ENCODE data around the gene KLF4. TPM values are rescaled to one million over a fixed set of nuclear protein-coding genes. Genes with fewer than 3 reads are reported as not detected.
"Not testable (repeated sequence)": the region's sequence is repeated elsewhere in the genome, so short reads cannot be mapped to it uniquely, and the experiment has no call there.

Gene KLF4
- total RNA-seq, result 1.1 and 1.6 TPM in 2 replicates

DNA sequence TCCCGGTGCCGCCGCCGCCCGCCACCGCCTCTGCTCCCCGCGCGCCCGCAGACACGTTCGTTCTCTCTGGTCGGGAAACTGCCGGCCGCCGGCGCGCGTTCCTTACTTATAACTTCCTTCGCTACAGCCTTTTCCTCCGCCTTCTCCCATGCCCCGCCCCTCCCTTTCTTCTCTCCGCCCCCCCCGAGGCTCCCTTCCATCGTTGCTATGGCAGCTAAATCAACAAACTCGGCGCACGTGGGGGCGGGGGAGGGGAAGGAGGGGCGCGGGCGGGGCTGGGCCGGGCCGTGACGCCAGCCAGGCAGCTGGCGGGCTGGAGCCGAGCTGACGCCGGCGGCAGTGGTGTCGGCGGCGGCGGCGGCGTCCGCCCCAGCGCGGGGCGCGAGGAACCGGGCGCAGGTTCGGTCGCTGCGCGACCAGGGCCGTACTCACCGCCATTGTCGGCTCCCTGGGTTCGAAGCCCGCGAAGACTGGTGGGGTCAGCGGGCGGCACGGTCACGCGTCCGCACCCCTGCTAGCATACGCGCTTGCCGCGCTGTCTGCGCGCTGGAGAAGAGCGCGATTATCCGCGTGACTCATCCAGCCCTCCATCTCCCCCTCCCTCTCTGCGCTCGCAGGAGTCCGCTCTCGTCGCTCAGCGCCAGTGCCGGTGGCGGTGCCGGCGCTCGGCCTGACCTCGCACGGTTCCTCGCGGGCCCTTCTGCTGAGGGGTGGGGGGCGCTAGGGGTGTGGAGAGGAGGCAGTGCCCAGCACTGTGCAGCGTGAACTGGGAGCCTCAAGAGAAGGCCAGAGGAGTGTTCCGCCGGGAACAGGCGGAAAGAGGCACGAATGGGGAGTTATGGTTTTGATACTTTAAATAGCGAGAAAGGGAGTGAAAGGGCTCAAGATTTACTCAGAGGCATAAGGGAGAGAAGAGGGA is at the start of gene KLF4:
TSS of gene KLF4 (minus strand) at position 83 of the 919 bp plus-strand sequence. CDS start 597 bp downstream, outside the sequence.
- peak; percentile 74 for DNase-seq (ENCODE audit: low read depth, low spot score)

DNA sequence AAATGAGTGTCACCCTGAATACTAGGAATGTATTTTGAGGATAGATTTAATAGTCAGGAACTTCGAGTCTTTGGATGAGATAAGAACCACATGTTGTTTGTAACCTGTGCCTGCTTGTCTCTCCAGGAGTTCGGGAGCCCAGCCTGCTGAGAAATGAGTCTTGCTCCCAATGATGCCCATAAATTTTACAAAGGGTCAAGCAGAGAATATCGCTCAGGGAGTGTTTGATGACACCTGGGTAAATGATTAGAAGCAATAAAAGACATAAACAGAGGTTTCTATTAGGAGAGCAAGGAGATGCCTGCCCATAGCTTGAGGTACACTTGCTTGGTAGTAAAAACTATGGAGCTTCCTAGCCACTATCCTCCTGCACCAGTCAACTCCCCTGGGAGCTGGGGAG is 46.9 kb upstream of the KLF4 start:
- DNase-seq (ENCODE audit: low read depth, low spot score), result no peak

DNA sequence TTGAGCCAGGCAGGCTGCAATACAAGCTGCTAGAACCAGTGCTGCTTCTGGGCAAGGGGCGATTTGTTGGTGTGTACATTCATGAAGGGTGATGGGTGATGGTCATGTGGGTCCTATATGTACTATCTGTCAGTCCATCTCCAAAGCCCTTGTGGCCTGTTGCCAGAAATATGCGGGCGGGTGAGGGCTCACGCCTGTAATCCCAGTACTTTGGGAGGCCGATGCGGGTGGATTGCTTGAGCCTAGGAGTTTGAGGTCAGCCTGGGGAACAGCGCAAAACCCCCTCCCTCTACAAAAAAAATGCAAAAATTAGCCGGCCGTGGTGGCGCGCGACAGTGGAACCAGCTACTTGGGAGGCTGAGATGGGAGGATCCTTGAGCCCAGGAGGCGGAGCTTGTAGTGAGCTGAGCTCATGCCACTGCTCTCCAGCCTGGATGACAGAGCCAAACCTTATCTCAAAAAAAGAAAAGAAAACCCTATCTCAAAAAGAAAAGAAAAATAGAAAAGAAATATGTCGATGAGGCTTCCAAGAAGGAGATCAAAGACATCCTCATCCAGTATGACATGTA is 45.0 kb upstream of the KLF4 start:
- no peak for DNase-seq (ENCODE audit: low read depth, low spot score)

DNA sequence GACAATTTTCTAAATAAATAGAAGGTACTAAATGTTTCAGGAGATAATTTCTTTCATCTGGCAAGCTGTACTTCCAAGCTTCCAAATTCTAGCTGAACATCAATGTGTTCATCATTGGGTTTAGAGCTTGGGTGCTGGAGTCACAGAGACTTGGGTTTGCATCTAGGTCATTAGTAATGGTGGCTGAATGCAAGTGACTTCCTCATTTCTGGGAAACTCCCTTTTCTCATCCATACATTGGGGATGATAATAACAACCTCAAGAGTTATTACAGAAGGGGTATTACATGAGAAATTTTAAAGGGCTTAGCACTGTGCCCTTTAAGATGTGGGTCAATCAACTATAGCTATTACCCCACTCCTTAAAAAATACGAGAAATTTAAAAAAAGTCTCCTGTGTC is 41.1 kb upstream of the KLF4 start:
- no peak for DNase-seq (ENCODE audit: low read depth, low spot score)

DNA sequence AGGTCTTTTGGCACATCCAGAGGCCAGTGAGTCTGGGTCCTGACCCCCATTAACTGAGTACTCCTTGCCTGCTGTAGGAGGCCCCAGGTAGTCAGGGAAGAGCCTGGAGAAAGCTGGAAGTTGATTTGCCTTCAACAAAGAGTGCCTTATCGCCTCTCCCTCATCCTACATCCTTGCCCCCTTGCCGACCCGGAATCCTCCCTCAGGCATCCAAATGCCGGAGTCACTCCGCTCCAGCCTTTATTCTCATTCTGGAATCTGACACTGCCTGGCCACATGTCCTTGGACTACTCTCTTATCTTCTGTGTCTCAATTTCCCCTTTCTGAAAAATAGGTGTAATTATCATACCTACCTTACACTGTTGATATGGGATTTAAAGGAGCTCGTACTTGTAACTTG is 39.1 kb upstream of the KLF4 start:
- DNase-seq (ENCODE audit: low read depth, low spot score), result no peak

DNA sequence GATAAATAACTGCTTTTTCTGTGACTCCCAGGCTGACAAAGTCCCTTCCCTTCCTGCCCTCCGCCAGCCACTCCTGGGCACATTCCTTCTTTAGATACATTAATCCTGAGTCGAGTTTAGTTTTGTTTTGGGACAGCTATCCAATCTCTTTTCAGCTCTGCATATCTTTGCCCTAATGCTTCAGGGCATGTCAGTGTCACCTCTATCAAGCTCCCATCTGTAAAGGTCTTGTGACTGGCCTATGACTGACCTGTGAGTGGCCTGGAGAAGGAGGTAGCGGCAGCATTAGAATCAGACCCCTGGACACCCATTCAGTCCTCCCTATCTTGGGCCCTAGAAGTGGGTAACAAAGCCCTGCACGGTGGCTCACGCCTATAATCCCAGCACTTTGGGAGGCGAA is 34.0 kb upstream of the KLF4 start:
- no peak for DNase-seq (ENCODE audit: low read depth, low spot score)

DNA sequence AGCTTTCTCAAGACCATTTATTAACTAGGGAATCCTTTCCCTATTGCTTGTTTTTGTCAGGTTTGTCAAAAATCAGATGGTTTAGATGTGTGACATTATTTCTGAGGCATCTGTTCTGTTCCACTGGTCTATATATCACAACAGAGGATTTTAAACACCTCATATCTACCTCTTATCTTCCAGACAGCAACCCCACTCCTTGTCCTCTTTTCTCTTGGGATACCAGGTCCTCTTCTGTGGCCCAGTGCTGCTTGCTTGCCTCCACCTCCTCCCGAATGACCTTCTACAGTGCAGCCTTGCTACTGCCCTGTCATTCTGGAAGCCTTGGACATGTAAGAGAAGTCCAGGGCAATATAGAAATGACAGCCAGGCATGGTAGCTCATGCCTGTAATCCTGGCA is 30.6 kb upstream of the KLF4 start:
- DNase-seq (ENCODE audit: low read depth, low spot score), result no peak

DNA sequence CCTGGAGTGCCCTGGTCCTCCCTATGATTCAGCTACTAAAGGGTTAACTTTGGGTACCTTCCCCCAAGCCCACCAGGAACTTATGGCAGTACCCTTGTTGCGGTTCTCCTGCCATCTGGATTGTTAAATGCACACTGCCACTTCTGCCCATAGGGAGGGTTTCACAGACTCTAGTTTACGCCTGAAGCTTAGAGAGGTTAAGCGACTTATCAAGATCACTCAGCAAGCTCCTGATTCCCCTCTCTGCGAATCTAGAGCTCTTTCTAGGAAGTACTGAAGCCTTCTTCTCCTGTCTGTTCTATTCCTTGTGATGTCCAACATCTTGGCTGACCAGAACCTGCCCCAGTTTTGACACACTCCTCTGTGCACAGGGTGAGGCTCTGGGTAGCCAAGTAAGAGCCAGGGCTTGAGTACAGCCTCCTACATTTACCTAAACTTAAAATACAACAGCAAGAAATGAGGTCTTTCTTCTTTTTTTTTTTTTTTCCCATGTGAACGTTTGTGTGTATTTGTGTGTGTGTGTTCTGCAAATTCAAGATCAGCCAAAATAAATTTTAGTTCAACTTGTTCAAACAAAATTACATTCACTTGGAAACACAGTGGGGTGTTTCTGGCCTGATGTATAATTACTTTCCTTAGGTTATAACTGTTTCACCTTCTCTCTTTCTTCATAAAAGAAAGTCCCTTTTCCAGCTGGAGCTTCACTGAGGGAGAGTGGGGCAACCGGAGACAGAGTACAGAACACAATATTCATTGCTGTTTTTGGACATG is 28.7 kb upstream of the KLF4 start:
- no peak for DNase-seq (ENCODE audit: low read depth, low spot score)

DNA sequence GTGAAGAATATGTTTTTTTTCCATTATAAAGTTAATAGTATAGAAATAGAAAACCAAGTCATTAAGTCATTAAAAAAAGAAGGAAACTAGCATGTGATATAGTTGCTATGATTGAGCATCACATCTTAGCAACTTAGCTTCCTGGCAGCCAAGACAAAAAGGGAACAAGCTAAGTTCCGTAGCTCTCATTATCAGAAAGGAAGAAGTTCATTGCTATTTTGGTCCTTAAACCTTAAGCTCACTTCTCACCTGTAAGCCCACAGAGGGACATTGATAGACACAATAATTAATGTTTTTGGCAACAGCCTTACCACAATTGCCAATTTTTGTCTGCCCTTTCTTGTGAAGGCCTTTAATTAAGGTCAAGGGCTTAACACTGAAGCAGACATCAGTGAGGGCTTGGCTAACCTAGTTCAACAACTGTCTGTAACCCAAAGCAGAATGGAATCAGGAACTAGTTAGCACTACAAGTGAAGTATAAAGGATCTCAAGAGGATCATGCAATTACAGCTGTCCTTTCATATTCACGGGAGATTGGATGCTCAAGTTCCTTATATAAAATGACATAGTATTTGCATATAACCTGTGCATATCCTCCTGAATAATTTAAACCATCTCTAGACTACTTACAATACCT is 24.0 kb upstream of the KLF4 start:
- no peak for DNase-seq (ENCODE audit: low read depth, low spot score)

DNA sequence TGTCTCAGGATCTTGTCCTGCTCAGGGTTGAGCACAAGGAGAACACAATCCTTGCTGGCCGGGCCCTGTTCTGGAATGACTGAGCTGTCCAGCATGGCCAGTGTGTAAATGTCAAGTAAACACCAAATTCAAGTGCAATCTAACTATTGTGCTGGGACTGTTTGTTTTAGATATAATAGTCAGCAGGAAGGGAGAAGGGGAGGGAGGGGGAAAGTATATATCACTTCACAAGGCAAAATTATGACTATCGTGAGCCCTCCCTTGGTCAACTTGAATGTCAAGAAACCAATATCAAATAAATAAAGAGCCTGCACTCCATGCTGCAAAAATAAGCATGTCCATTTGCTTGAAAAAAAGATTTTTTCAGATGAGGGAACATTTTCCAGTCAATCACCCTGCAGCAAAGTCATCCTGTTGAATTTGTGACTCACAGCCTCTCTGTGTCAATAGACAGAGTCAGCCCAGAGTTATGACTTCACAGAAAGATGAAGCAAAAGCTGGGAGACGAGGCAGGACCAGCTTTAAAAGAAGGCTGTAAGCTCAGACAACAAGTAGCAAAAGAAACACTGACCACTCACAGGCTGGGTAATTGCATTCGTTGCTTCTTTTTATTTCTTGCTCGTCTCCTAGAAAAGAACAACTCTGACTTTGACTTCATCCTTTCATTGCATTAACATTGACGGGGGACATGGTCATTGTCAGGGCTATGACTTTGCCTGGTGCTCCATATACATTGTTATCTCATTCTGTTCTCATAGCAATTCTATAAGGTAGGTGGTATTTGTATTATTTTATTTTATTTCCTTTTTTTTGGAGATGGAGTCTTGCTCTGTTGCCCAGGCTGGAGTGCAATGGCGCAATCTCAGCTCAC is 15.3 kb upstream of the KLF4 start:
- DNase-seq (ENCODE audit: low read depth, low spot score), result peak; percentile 36

DNA sequence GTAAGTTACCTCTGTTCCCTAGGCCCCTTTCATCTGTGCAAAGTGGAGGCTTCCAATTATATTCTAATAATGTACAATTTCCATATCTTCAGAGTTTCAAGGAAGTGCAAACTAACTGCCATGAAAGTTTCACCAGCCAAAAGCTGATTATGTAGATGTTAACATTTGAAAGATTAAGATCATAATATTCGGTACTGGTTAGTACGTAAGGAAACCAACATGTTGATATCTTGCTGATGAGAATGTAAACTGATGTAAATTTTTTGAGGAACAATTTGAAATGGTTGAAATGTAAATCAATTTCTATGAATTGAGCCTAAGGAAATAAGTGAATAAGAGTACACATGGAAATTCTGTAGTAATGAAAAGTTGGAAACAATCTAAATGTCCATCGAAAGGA is 12.9 kb upstream of the KLF4 start:
- DNase-seq (ENCODE audit: low read depth, low spot score), result no peak

DNA sequence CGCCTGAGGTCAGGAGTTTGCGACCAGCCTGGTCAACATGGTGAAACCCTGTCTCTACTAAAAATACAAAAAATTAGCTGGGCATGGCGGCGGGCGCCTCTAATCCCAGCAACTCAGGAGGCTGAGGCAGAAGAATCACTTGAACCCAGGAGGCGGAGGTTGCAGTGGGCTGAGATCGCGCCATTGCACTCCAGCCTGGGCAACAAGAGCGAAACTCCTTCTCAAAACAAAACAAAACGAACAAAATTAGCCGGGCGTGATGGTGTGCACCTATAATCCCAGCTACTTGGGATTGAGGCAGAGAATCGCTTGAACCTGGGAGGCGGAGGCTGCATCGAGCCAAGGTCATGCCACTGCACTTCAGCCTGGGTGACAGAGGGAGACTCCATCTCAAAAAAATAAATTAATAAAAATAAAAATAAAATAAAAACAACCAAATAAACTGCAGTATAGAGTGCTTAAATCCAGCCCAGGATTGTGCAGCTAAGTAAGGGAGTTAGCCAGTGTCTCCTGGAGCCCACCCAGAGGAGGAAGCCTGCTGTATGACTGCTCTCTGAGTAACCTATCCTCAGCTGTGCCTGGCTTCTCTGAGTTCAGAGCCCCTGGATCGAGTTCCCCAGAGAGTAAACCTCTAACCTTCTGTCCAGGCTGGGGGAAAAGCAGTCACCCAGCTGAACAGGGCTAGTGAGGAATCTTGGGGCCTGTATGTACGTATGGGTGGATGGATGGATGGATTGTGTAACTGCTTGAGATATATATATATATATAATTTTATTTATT is 11.0 kb upstream of the KLF4 start:
- not testable (repeated sequence) for DNase-seq (ENCODE audit: low read depth, low spot score)

DNA sequence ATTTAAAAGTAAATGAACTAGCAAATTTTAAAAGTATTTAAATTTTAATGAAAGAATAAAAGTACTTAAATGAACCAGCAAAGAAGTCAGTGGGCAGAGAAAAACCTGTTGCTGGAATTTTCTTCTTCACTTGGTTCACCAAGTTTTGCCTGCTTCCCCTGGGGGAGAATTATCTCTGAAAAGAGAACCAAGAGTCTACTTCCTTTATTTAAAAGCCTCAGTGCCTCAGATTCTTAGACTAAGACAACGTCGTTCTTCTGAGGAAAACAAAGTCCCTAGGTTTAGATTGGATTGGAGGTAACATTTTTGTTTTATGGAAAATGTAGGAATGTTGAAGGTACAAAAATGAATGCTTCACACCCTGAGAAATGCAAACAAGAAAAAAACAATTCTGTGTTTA is 7.4 kb upstream of the KLF4 start:
- DNase-seq (ENCODE audit: low read depth, low spot score), result no peak

DNA sequence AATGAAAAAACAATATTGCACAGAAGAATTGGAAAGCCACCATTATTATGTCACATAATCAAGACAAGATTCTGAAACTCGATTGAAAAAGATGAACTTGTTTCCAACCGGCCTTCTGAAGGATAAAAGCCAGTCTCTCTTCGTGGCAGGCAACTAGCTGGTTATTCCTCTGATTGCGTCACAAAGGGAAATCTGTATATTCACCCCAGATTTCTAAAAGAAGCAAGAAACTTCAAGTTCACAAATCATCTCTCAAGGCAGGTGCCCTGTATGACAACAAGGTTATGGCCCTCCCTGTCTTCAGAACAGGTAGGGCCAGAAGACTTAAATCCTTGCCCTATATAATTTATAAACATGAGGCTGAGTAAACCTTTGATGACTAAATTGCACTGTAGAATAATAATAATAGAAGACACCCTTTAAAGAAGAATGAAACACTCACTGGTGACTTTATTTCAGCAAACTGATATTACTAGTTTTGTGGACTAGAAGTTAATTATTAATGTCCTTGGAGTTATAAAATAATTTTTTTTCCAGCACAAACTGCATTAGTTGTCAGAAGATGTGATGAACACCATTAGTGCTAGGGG is 2.9 kb upstream of the KLF4 start:
- no peak for DNase-seq (ENCODE audit: low read depth, low spot score)

DNA sequence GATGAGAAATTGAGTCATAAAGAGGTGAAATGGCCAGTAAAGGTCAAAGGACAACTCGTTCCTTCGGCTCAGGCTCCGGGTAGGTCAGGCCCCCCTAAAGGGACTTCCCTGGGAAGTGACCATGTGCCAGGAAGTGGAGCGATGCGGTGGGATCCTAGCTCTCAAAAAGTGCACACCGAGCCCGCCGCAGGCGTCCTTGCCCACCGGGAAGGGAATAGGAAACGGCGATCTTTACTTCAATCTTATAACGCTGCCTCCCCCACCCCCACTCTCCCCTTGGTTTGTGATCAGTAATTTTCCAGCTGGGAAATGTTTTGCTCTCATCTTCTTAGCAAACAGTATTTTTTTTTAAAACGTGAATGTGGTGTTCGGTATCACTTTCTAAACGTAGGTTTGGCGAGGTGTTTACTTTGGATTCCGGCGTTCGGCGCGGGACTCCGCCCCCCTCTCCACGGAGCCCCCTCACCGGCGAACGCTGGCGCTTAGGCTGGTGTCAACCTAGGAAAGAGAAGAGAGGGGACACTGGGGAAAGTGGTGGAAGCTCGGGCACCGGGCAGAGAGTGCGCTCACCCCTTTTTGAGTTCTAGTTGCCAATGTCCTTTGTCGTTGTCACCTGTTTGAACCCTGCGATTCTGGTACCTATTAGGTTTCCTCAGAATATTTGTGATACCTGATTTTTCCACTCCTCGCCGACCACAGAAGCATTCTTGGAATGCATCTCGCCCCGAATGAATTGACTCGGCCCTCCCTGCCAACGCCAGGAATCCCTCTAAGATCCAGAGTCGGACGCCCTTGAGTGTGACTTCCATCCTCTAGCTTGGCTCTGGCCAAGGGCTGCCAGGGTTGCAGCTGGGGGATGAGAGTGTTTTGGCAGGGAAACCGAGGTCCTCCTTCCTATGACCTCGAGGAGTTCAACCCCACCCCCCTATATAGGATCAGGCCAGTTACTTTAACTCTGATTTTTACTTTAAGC is 1.8 kb upstream of the KLF4 start:
- no peak for DNase-seq (ENCODE audit: low read depth, low spot score)

DNA sequence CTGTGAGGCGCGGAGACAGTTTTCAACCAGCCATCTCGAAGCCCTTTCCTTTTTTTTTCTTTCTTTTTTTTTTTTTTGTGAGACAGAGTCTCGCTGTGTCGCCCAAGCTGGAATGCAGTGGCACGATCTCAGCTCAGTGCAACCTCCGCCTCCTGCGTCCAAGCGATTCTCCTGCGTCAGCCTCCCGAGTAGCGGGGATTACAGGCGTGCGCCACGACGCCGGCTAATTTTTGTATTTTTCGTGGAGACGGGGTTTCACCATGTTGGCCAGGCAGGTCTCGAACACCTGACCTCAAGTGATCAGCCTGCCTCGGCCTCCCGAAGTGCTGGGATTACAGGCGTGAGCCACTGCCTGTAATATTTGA is 1.0 kb upstream of the KLF4 start:
- not testable (repeated sequence) for DNase-seq (ENCODE audit: low read depth, low spot score)

DNA sequence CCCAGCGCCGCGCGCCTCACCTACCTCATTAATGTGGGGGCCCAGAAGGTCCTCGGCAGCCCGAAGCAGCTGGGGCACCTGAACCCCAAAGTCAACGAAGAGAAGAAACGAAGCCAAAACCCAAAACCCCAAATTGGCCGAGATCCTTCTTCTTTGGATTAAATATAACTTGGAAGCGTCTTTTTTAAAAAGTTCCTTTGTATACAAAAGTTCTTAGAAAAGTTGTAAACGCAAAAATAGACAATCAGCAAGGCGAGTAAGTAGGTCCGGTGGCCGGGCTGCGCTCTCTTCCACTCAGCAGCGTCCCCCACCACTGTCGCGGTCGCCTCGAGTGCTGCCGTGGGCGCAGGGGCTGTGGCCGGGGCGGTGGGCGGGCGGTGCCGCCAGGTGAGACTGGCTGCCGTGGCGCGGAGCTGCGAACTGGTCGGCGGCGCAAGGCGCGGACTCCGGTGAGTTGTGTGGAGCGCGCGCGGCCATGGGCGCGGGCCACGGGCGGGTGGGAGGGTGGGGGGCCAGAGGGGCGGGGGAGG is 360 bp downstream of the KLF4 start:
- no peak for DNase-seq (ENCODE audit: low read depth, low spot score)
